Panc1 (cell line): ENCODE measurements around the gene PHYHIPL. TPM values are rescaled to one million over a fixed set of nuclear protein-coding genes. Genes with fewer than 3 reads are reported as not detected.

Experiments
- ATAC-seq: fragments of 200-7000 bp; cut with Tn5 transposase; 2 replicates; pipeline ENCODE4 v1.9.1; 2020; ENCODE audit warnings: mild to moderate bottlenecking, moderate library complexity
- BruUV-seq: library from RNA; stranded (reverse); fragments of 400-500 nt; replicated peaks from 2 replicates; lab custom pipeline; 2021; lab: Mats Ljungman, UMichigan
- CTCF ChIA-PET: fragments of 300-600 bp; sonication (Branson Sonifier 250); formaldehyde crosslinking; loops from one replicate; lab custom pipeline; 2022; ENCODE audit warnings: antibody characterized with exemption; lab: Charles Lee
- POLR2A ChIA-PET: fragments of 300-600 bp; sonication (Branson Sonifier 250); formaldehyde crosslinking; loops from one replicate; lab custom pipeline; 2022; ENCODE audit warnings: antibody characterized with exemption; lab: Charles Lee
- DNase-seq: peaks from one replicate; pipeline ENCODE4 v3.0.0-alpha.2; 2010; ENCODE audit warnings: low read depth, low spot score
- H3K27ac ChIP-seq: 2 replicates; pipeline ENCODE4 v1.5.1; 2011; ENCODE audit warnings: mild to moderate bottlenecking, low read length, inconsistent platforms
- H3K27me3 ChIP-seq: fragments of 200-500 bp; sonication (Bioruptor generic); 2 replicates; pipeline ENCODE4 v1.6.0; 2014; ENCODE audit warnings: low read length, inconsistent platforms; ENCODE audit not compliant: control insufficient read depth, insufficient read depth
- H3K36me3 ChIP-seq: fragments of 200-500 bp; sonication (Bioruptor generic); 2 replicates; pipeline ENCODE4 v1.5.1; 2014; ENCODE audit warnings: inconsistent platforms, mild to moderate bottlenecking, low read length, moderate library complexity; ENCODE audit not compliant: control insufficient read depth, insufficient read depth
- H3K4me1 ChIP-seq: 2 replicates; pipeline ENCODE4 v1.5.1; 2011; ENCODE audit warnings: inconsistent platforms, mild to moderate bottlenecking, low read length, moderate library complexity; ENCODE audit not compliant: control insufficient read depth, insufficient read depth
- H3K4me3 ChIP-seq, 2 experiments: 2 replicates each; pipeline ENCODE4 v1.5.1; 2011 to 2012; ENCODE audit warnings: low read depth in 2 of 2, low read length in 2 of 2, mild to moderate bottlenecking in 2 of 2, inconsistent platforms in 1 of 2, moderate library complexity in 1 of 2
- H3K9me3 ChIP-seq: fragments of 200-500 bp; sonication (Bioruptor generic); 2 replicates; pipeline ENCODE4 v1.5.1; 2014; ENCODE audit warnings: low read depth, mild to moderate bottlenecking, inconsistent platforms, low read length, moderate library complexity; ENCODE audit not compliant: control insufficient read depth, insufficient read depth
- POLR2AphosphoS5 ChIP-seq: IDR thresholded peaks from 2 replicates; pipeline ENCODE4 v1.6.1; 2012; ENCODE audit warnings: mild to moderate bottlenecking, low read depth, low read length, moderate library complexity
- SIN3A ChIP-seq: IDR thresholded peaks from 2 replicates; pipeline ENCODE4 v1.6.1; 2012; ENCODE audit warnings: low read depth, mild to moderate bottlenecking, low read length, moderate library complexity, borderline replicate concordance; ENCODE audit not compliant: insufficient read depth
- TCF7L2 ChIP-seq: IDR thresholded peaks from 2 replicates; pipeline ENCODE4 v1.6.1; 2011; ENCODE audit warnings: mild to moderate bottlenecking, low read depth, low read length, inconsistent platforms
- in situ Hi-C: cut with HindIII; loops from 2 replicates; pipeline ENCODE4 v1.10.0; 2016; ENCODE audit warnings: low sequenced_read_pairs, low pct_unique_long_range_greater_than_20kb
- intact Hi-C: fragments of 100-400 bp; cut with micrococcal nuclease; formaldehyde crosslinking; loops from one replicate; pipeline ENCODE4 v1.10.0; 2022; ENCODE audit not compliant: unreplicated experiment
- total RNA-seq: library from RNA; stranded (reverse); gene quantifications from one replicate; pipeline ENCODE4 v1.2.1, GENCODE V29; 2021; ENCODE audit not compliant: unreplicated experiment
- TF ChIP-seq, protein P1 (sequence below), 2 experiments: IDR thresholded peaks; 2 replicates each; pipeline ENCODE4 v1.6.1; 2011 to 2012; ENCODE audit warnings: low read depth in 2 of 2, control low read depth in 1 of 2, low read length in 1 of 2, mild to moderate bottlenecking in 1 of 2, moderate library complexity in 1 of 2; ENCODE audit not compliant: insufficient read depth in 1 of 2
- TF ChIP-seq, protein P2 (sequence below): fragments of 450-650 bp; IDR thresholded peaks from 2 replicates; pipeline ENCODE4 v1.5.1; 2017; ENCODE audit warnings: mild to moderate bottlenecking

PHYHIPL gene
- total RNA-seq, 1 experiment from 2014 or later = not detected

DNA sequence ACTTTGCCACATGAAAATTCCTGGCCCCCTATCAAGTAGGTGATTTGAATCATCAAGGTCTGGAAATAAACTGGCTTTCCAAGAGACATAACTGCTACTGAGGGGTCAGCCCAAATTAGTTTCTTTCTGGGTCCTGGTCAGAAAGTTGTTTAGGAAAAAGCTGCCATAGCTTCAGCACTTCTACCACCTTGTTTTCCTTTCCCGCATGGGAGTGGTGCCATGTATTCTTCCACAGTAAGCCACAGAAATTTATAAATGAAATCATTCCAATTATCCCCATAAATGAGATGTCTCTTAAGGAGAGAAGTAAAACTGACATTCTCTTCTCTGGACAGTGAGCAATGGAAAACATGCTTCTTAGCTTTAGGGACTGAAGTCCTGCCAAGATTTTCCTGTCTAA, 80.8 kb downstream of the PHYHIPL start:
- intact Hi-C loops (no loop called here), in situ Hi-C loops (no loop called here)
- no peak overlapping the region for H3K27ac ChIP-seq
- no peak for DNase-seq
- TF ChIP-seq POLR2AphosphoS5 (no peak), TCF7L2 (no peak), SIN3A (no peak)
- TF ChIP-seq, protein P1, sequence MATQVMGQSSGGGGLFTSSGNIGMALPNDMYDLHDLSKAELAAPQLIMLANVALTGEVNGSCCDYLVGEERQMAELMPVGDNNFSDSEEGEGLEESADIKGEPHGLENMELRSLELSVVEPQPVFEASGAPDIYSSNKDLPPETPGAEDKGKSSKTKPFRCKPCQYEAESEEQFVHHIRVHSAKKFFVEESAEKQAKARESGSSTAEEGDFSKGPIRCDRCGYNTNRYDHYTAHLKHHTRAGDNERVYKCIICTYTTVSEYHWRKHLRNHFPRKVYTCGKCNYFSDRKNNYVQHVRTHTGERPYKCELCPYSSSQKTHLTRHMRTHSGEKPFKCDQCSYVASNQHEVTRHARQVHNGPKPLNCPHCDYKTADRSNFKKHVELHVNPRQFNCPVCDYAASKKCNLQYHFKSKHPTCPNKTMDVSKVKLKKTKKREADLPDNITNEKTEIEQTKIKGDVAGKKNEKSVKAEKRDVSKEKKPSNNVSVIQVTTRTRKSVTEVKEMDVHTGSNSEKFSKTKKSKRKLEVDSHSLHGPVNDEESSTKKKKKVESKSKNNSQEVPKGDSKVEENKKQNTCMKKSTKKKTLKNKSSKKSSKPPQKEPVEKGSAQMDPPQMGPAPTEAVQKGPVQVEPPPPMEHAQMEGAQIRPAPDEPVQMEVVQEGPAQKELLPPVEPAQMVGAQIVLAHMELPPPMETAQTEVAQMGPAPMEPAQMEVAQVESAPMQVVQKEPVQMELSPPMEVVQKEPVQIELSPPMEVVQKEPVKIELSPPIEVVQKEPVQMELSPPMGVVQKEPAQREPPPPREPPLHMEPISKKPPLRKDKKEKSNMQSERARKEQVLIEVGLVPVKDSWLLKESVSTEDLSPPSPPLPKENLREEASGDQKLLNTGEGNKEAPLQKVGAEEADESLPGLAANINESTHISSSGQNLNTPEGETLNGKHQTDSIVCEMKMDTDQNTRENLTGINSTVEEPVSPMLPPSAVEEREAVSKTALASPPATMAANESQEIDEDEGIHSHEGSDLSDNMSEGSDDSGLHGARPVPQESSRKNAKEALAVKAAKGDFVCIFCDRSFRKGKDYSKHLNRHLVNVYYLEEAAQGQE (IDR thresholded peaks at IDR 0.05; ENCODE audit: insufficient read depth in 1 of 2, low read depth in 2 of 2, low read length in 1 of 2) = no peak
- TF ChIP-seq, protein P2, sequence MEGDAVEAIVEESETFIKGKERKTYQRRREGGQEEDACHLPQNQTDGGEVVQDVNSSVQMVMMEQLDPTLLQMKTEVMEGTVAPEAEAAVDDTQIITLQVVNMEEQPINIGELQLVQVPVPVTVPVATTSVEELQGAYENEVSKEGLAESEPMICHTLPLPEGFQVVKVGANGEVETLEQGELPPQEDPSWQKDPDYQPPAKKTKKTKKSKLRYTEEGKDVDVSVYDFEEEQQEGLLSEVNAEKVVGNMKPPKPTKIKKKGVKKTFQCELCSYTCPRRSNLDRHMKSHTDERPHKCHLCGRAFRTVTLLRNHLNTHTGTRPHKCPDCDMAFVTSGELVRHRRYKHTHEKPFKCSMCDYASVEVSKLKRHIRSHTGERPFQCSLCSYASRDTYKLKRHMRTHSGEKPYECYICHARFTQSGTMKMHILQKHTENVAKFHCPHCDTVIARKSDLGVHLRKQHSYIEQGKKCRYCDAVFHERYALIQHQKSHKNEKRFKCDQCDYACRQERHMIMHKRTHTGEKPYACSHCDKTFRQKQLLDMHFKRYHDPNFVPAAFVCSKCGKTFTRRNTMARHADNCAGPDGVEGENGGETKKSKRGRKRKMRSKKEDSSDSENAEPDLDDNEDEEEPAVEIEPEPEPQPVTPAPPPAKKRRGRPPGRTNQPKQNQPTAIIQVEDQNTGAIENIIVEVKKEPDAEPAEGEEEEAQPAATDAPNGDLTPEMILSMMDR = no peak
- no peaks in the 10 kb centered on the region for H3K27me3 ChIP-seq
- no peak for ATAC-seq
- ChIA-PET POLR2A (no interaction called here), CTCF (no interaction called here)
- no peak overlapping the region for H3K4me3 ChIP-seq
- BruUV-seq = no TSS peak
- no peaks in the 10 kb centered on the region for H3K9me3 ChIP-seq
- no peaks in the 10 kb centered on the region for H3K4me1 ChIP-seq
- H3K36me3 ChIP-seq = no peaks in the 10 kb centered on the region

DNA sequence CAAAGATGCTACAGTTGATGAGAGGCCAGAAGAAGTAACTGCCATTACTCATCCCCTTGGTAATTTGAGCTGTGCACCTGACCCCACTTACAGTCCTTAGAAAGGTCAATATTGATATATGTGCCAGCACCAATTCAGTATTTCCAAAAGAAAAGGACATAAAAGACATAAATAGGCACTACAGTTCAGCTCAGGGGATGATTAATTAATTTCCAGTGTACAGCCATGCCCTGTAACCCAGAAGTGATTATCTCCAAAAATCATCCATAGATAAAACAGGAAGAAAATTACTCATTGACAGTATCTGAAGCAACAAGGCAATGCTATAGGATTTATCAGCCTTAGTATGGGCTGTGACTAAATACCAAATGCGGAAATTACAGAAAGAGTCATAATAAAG, 82.4 kb downstream of the PHYHIPL start:
- TF ChIP-seq, protein P2 = no peak
- TF ChIP-seq POLR2AphosphoS5 = no peak
- no peak for TF ChIP-seq SIN3A
- intact Hi-C loops (no loop called here), in situ Hi-C loops (no loop called here)
- H3K4me1 ChIP-seq = no peaks in the 10 kb centered on the region
- no peak overlapping the region for H3K27ac ChIP-seq
- no peaks in the 10 kb centered on the region for H3K27me3 ChIP-seq
- no peak for DNase-seq
- no peaks in the 10 kb centered on the region for H3K36me3 ChIP-seq
- CTCF ChIA-PET = no interaction called here
- no TSS peak for BruUV-seq
- H3K4me3 ChIP-seq = no peak overlapping the region
- no peak for ATAC-seq
- no peaks in the 10 kb centered on the region for H3K9me3 ChIP-seq
- POLR2A ChIA-PET = no interaction called here
